Heart left ventricle (tissue), 16 donors: ENCODE results near the gene LZTS2. TPM values are rescaled to one million over a fixed set of nuclear protein-coding genes. Genes with fewer than 3 reads are reported as not detected.
"Not testable (repeated sequence)": the region's sequence is repeated elsewhere in the genome, so short reads cannot be mapped to it uniquely, and the experiment has no call there.

Source experiments
- ATAC-seq, 4 donors: fragments of 200-7000 bp; cut with Tn5 transposase; one replicate each; pipeline ENCODE4 v1.9.1; 2020 to 2022; ENCODE audit warnings: moderate library complexity in 4 of 4, mild to moderate bottlenecking in 3 of 4, moderate number of reproducible peaks in 1 of 4
- DNase-seq, 5 donors: peaks; one replicate each; pipeline ENCODE4 v3.0.0-alpha.2; 2020
- H3K27ac ChIP-seq, 12 donors: fragments of 200-600 bp; sonication (generic) in 4 of 12; one replicate each; pipeline versions ENCODE4 v1.5.0 to v1.8.0; 2016 to 2022; ENCODE audit warnings: mild to moderate bottlenecking in 2 of 12
- H3K27me3 ChIP-seq, 9 donors: fragments of 200-600 bp; sonication (generic) in 2 of 9; one replicate each; pipeline versions ENCODE4 v1.5.1 to v1.8.0; 2016 to 2022; ENCODE audit warnings: mild to moderate bottlenecking in 3 of 9
- H3K36me3 ChIP-seq, 9 donors: fragments of 200-600 bp; sonication (generic) in 2 of 9; one replicate each; pipeline versions ENCODE4 v1.5.0 to v1.8.0; 2018 to 2022; ENCODE audit warnings: mild to moderate bottlenecking in 2 of 9
- H3K4me1 ChIP-seq, 12 donors: fragments of 200-600 bp; sonication (generic) in 4 of 12; one replicate each; pipeline versions ENCODE4 v1.5.0 to v1.8.0; 2016 to 2022; ENCODE audit warnings: mild to moderate bottlenecking in 3 of 12
- H3K4me3 ChIP-seq, 12 donors: fragments of 200-600 bp; sonication (generic) in 4 of 12; one replicate each; pipeline versions ENCODE4 v1.5.0 to v1.8.0; 2017 to 2022; ENCODE audit warnings: mild to moderate bottlenecking in 9 of 12, moderate library complexity in 4 of 12
- H3K9me3 ChIP-seq, 12 donors: fragments of 200-600 bp; sonication (generic) in 4 of 12; one replicate each; pipeline versions ENCODE4 v1.5.0 to v1.8.0; 2016 to 2022; ENCODE audit warnings: mild to moderate bottlenecking in 1 of 12
- POLR2A ChIP-seq, 2 donors: fragments of 450-650 bp; IDR thresholded peaks; one replicate each; pipeline ENCODE4 v1.6.1; 2017; ENCODE audit warnings: antibody characterized with exemption in 2 of 2, mild to moderate bottlenecking in 2 of 2, moderate library complexity in 2 of 2
- WGBS, 4 donors: extraction: QIAGEN DNeasy Blood & Tissue Kit in 2 of 4; methylation state at CpG; one replicate each; pipeline versions ENCODE4 v1.1.5 to v1.1.7; 2013 to 2018; 5-methylcytosine and 5-hydroxymethylcytosine counted together
- intact Hi-C, 10 donors: fragments of 100-400 bp; cut with DNase I; formaldehyde crosslinking; loops; one replicate each; pipeline versions ENCODE4 v1.11.1 to v1.14.2; 2022
- polyA plus RNA-seq, 2 donors: library from polyadenylated mRNA; stranded (reverse); fragments of 200-250 nt; gene quantifications; one replicate each; pipeline ENCODE4 v1.2.3, GENCODE V29; 2013
- total RNA-seq, 9 donors: library from RNA; depleted of rRNA in 2 of 9; stranded (reverse); fragments of >200 nt in 2 of 9; fragmentation: NEBNext Ultra II Directional in 3 of 9; extraction: Animal tissue kit (Norgen Biotek cat#: 25700) in 3 of 9; gene quantifications; one replicate each; pipeline versions ENCODE4 v1.1.0 to v1.2.4, GENCODE V29; 2016 to 2023
- TF ChIP-seq, protein P1 (sequence below), 12 donors: fragments of 200-600 bp; sonication (generic) in 4 of 12; IDR thresholded peaks; one replicate each; pipeline versions ENCODE4 v1.5.0 to v1.8.0; 2018 to 2022; ENCODE audit warnings: antibody characterized with exemption in 12 of 12, mild to moderate bottlenecking in 5 of 12
- donor health status: ischemic (EF 13 %, LVEDD 7.1; RV severe dilation, severe dysfunction).
- donor health status: healthy with polysubstance abuse.
- donor health status: DM: no; HTN: yes; CAD: no.
- donor health status: DM: no; HTN: no; CAD: no.
- donor health status: ischemic (EF 25% LVEDD 6.9; RV normal size, moderate dysfunction).
- donor health status: ischemic (EF 25% LVEDD 5.7; RV mildly dilated, moderate dysfunction).
- donor health status: healthy.
- donor health status: DM: yes; HTN: yes; CAD: no.
- donor health status: ischemic (EF 35%, LVEDD 5.7; RV mildly dilated, moderate dysfunction).
- donor health status: nonischemic (EF 11% LVEDD 7.7; RV severe dilation, severe dysfunction).
- donor health status: DM: yes; HTN: yes; CAD: no.
- donor health status: PGD.
- donor health status: ischemic (EF 29% LVEDD 5.4; RV normal size, mild dysfunction).
- donor health status: nonischemic (EF 23%, LVEDD 6.1; RV moderate dilation, normal function).

The LZTS2 gene
- total and polyA plus RNA-seq, 11 donors = 33.7 to 93.0 (median 40.9) TPM

DNA sequence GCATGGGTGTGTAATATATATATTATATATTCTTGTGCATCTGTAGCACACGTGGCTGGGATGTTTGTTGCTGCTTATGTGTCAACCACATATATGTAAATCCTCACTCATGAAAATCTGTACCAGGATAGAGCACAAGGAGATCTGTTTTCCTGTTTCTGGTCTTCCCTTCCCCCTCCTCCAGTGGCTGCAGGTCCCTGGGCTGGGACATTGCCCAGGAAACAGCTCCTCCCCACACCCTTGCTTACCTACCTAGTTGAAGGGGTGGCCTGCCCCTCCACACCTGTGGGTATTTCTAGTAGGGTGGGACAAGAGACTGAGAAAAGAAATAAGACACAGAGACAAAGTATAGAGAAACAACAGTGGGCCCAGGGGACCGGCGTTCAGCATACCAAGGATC is 33.7 kb downstream of the LZTS2 start:
- 73 to 88% (median 80%) methylated on average over 3 of the region's 3 CpGs for WGBS, 4 donors
- DNase-seq (peak in 1 of 5 donors; percentile 19), ATAC-seq (no peak)
- intact Hi-C loops = loop anchor here in 3 of 10 donors (5.0 kb wide), 3 partner anchors 34 to 46 kb away; partner anchors contain the start of genes LZTS2 (in 1 of the 3), MRPL43 (in 1 of the 3) and TWNK (in 1 of the 3)
- H3K9me3 ChIP-seq = no peaks in the 10 kb centered on the region
- H3K36me3 ChIP-seq = peaks cover 0 to 39% (median 38%) of the 10 kb centered on the region in 9 donors
- H3K4me1 ChIP-seq = peaks cover 0 to 39% (median 20%) of the 10 kb centered on the region in 12 donors
- H3K4me3 ChIP-seq = peak overlapping the region in 10 of 12 donors; percentile 57 to 94 (median 68)
- TF ChIP-seq, protein P1, sequence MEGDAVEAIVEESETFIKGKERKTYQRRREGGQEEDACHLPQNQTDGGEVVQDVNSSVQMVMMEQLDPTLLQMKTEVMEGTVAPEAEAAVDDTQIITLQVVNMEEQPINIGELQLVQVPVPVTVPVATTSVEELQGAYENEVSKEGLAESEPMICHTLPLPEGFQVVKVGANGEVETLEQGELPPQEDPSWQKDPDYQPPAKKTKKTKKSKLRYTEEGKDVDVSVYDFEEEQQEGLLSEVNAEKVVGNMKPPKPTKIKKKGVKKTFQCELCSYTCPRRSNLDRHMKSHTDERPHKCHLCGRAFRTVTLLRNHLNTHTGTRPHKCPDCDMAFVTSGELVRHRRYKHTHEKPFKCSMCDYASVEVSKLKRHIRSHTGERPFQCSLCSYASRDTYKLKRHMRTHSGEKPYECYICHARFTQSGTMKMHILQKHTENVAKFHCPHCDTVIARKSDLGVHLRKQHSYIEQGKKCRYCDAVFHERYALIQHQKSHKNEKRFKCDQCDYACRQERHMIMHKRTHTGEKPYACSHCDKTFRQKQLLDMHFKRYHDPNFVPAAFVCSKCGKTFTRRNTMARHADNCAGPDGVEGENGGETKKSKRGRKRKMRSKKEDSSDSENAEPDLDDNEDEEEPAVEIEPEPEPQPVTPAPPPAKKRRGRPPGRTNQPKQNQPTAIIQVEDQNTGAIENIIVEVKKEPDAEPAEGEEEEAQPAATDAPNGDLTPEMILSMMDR (IDR thresholded peaks at IDR 0.05) = no peak
- H3K27ac ChIP-seq = peak overlapping the region in 11 of 12 donors; percentile 87 to 100 (median 96)
- H3K27me3 ChIP-seq = no peaks in the 10 kb centered on the region

DNA sequence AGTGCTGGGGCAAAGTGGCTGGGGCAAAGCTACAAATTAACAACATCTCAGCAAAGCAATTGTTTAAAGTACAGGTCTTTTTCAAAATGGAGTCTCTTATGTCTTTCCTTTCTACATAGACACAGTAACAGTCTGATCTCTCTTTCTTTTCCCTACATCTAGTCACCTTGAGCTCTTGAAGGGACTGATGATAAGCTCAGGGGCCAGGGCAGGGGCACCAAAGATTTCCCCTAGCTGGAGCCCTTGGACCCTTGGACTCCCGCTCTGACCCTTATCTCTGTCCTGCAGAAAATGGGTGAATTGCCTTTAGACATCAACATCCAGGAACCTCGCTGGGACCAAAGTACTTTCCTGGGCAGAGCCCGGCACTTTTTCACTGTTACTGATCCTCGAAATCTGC is 34.8 kb downstream of the LZTS2 start:
- not testable (repeated sequence) for H3K9me3 ChIP-seq, H3K4me3 ChIP-seq, H3K27ac ChIP-seq, H3K27me3 ChIP-seq, ATAC-seq
- WGBS, 4 donors = 89 to 97% (median 91%) methylated on average over 4 of the region's 4 CpGs
- H3K36me3 ChIP-seq = peaks cover 0 to 51% (median 48%) of the 10 kb centered on the region in 9 donors
- peak in 1 of 5 donors; percentile 22 for DNase-seq
- peaks cover 0 to 35% (median 20%) of the 10 kb centered on the region in 12 donors for H3K4me1 ChIP-seq
- intact Hi-C loops = loop anchor here in 3 of 10 donors (5.0 kb wide), 3 partner anchors 33 to 47 kb away; partner anchors contain the start of genes LZTS2 (in 1 of the 3), MRPL43 (in 1 of the 3) and TWNK (in 1 of the 3)

DNA sequence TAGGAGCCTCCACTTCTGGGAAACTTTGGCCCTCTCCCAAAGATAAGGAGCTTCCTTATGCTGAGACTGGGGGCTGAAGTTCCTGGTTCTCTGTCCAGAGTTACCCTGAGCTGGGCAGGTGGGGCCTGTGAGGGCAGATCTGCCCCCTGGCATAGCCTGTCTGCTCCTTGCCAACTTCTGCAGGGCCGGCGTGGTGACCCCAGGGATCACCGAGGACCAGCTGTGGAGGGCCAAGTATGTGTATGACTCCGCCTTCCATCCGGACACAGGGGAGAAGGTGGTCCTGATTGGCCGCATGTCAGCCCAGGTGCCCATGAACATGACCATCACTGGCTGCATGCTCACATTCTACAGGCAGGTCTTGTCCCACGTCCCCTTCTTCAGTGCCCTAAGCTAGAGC is 35.7 kb downstream of the LZTS2 start:
- TF ChIP-seq, protein P1 (IDR thresholded peaks at IDR 0.05) = no peak
- no peak for TF ChIP-seq POLR2A (IDR thresholded peaks at IDR 0.05)
- no peak overlapping the region for H3K27ac ChIP-seq
- ATAC-seq = no peak
- peak in 2 of 5 donors; percentile 19 to 28 for DNase-seq
- no peaks in the 10 kb centered on the region for H3K27me3 ChIP-seq
- H3K9me3 ChIP-seq = no peaks in the 10 kb centered on the region
- H3K4me1 ChIP-seq = peaks cover 0 to 30% (median 19%) of the 10 kb centered on the region in 12 donors
- intact Hi-C loops = no loop called here
- 84 to 94% (median 92%) methylated on average over 3 to 7 of the region's 7 CpGs; no CpG with 5 or more reads in 1 of the 4 donors for WGBS, 4 donors
- H3K36me3 ChIP-seq = peaks cover 0 to 57% (median 56%) of the 10 kb centered on the region in 9 donors
- no peak overlapping the region for H3K4me3 ChIP-seq

DNA sequence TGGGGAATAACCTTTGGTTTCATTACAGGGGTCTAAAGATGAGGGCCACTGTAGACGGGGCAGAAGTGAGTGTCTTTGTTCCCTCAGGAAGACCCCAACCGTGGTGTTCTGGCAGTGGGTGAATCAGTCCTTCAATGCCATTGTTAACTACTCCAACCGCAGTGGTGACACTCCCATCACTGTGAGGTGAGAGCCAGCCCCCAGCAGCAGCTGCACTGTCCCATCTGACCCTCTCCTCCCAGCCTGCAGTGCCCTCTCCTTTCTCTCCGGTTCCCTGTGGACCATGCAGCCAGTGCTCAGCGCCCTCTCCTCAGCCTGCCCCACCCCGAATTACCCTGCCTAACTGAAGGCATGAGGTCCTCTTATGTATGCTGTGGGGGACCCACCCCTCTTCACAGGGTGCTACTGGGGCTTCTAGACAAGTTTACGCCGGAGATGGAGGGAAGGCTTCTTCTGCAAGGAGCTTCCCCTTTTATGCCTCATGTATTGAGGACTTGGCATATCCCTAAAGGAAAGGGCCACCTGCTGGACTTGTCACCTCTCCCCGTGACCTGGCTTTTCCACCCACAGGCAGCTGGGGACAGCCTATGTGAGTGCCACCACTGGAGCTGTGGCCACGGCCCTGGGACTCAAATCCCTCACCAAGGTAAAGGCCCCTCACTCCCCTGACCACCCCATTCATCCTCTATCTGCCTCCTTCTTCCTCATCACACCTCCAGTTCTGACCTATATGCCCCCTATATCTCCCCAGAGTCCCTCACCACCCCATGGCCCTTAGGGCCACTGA is 36.5 kb downstream of the LZTS2 start:
- Histone ChIP-seq H3K4me1 (peaks cover 0 to 22% (median 14%) of the 10 kb centered on the region in 12 donors), H3K9me3 (no peaks in the 10 kb centered on the region), H3K27ac (no peak overlapping the region), H3K4me3 (no peak overlapping the region), H3K27me3 (no peaks in the 10 kb centered on the region), H3K36me3 (peaks cover 0 to 57% (median 56%) of the 10 kb centered on the region in 9 donors)
- DNase-seq (peak in 3 of 5 donors; percentile 7 to 28 (median 18)), ATAC-seq (no peak)
- TF ChIP-seq, protein P1 (IDR thresholded peaks at IDR 0.05) = no peak
- no peak for TF ChIP-seq POLR2A (IDR thresholded peaks at IDR 0.05)
- WGBS, 4 donors = 85 to 94% (median 89%) methylated on average over 10 of the region's 10 CpGs
- intact Hi-C loops = no loop called here
